OCI-LY7 (cell line): Measurements from ENCODE around the gene SLC2A4RG. TPM values are rescaled to one million over a fixed set of nuclear protein-coding genes. Genes with fewer than 3 reads are reported as not detected.

Experiments
- BruUV-seq: library from RNA; stranded (reverse); fragments of 400-500 nt; replicated peaks from 2 replicates; lab custom pipeline; 2021; lab: Mats Ljungman, UMichigan
- CTCF ChIA-PET: fragments of 300-600 bp; sonication (Branson Sonifier 250); formaldehyde crosslinking; loops from one replicate; lab custom pipeline; 2022; ENCODE audit warnings: antibody characterized with exemption; ENCODE audit not compliant: unreplicated experiment; lab: Charles Lee
- POLR2A ChIA-PET: fragments of 300-600 bp; sonication (Branson Sonifier 250); formaldehyde crosslinking; loops from one replicate; lab custom pipeline; 2022; ENCODE audit warnings: antibody characterized with exemption; lab: Charles Lee
- DNase-seq: peaks from one replicate; pipeline ENCODE4 v3.0.0-alpha.2; 2015; ENCODE audit warnings: low spot score
- H2AFZ ChIP-seq: fragments of 200-600 bp; sonication (generic), shearing (Covaris generic); 2 replicates; pipeline ENCODE4 v1.6.1; 2014; ENCODE audit warnings: mild to moderate bottlenecking, antibody characterized with exemption, low read length, moderate library complexity
- H3K27ac ChIP-seq: fragments of 200-600 bp; sonication (generic); 2 replicates; pipeline ENCODE4 v1.5.1; 2014; ENCODE audit warnings: mixed run types, low read depth, mild to moderate bottlenecking, moderate library complexity, low read length, inconsistent platforms; ENCODE audit not compliant: poor library complexity, severe bottlenecking
- H3K36me3 ChIP-seq: fragments of 200-600 bp; sonication (generic); 2 replicates; pipeline ENCODE4 v1.6.1; 2014; ENCODE audit warnings: mild to moderate bottlenecking, antibody characterized with exemption, low read length, moderate library complexity, mixed read lengths; ENCODE audit not compliant: insufficient read depth
- H3K4me1 ChIP-seq: fragments of 200-600 bp; sonication (generic); 2 replicates; pipeline ENCODE4 v1.5.1; 2014; ENCODE audit warnings: mild to moderate bottlenecking, low read length; ENCODE audit not compliant: insufficient read depth, poor library complexity, severe bottlenecking
- H3K4me2 ChIP-seq: fragments of 200-600 bp; sonication (generic); 2 replicates; pipeline ENCODE4 v1.6.1; 2014; ENCODE audit warnings: mild to moderate bottlenecking, low read length
- H3K4me3 ChIP-seq: fragments of 200-600 bp; sonication (generic); 2 replicates; pipeline ENCODE4 v1.5.1; 2014; ENCODE audit warnings: mild to moderate bottlenecking, low read depth, low read length; ENCODE audit not compliant: poor library complexity, severe bottlenecking
- H3K79me2 ChIP-seq: fragments of 200-600 bp; sonication (generic); 2 replicates; pipeline ENCODE4 v1.6.1; 2016; ENCODE audit warnings: low read depth, mild to moderate bottlenecking, low read length, moderate library complexity, mixed read lengths; ENCODE audit not compliant: insufficient read depth
- H3K9me2 ChIP-seq: fragments of 200-600 bp; sonication (generic); 2 replicates; pipeline ENCODE4 v1.6.1; 2016; ENCODE audit warnings: mild to moderate bottlenecking, low read length, mixed read lengths; ENCODE audit not compliant: insufficient read depth
- H3K9me3 ChIP-seq: fragments of 200-600 bp; sonication (generic); 2 replicates; pipeline ENCODE4 v1.6.1; 2014; ENCODE audit warnings: mild to moderate bottlenecking, mixed run types, low read length, mixed read lengths
- H4K20me1 ChIP-seq: fragments of 200-600 bp; sonication (generic); 2 replicates; pipeline ENCODE4 v1.6.1; 2014; ENCODE audit warnings: mild to moderate bottlenecking, antibody characterized with exemption, low read length, moderate library complexity, mixed read lengths; ENCODE audit not compliant: insufficient read depth
- EZH2phosphoT487 ChIP-seq: fragments of 200-600 bp; sonication (generic); IDR thresholded peaks from 2 replicates; pipeline ENCODE4 v1.6.1; 2018; ENCODE audit warnings: low read depth, borderline replicate concordance, mild to moderate bottlenecking, mixed run types, antibody characterized with exemption, low read length, moderate library complexity, mixed read lengths
- intact Hi-C: fragments of 100-400 bp; cut with micrococcal nuclease; formaldehyde crosslinking; loops from one replicate; pipeline ENCODE4 v1.10.0; 2022; ENCODE audit not compliant: unreplicated experiment
- total RNA-seq, 2 experiments: library from RNA; depleted of rRNA in 1 of 2; stranded (reverse); fragments of >200 nt in 1 of 2; shearing (Covaris generic) in 1 of 2; gene quantifications; 2 replicates each; pipeline ENCODE4 v1.2.3, GENCODE V29; 2014 to 2022
- TF ChIP-seq, protein P1 (sequence below): fragments of 200-600 bp; sonication (generic); conservative IDR thresholded peaks from 2 replicates; pipeline ENCODE4 v1.5.1; 2014; ENCODE audit warnings: mild to moderate bottlenecking, antibody characterized with exemption, low read length, moderate library complexity, mixed read lengths

Gene SLC2A4RG
- total RNA-seq, 2 experiments from 2014 or later, result 77.9 to 113 TPM

DNA sequence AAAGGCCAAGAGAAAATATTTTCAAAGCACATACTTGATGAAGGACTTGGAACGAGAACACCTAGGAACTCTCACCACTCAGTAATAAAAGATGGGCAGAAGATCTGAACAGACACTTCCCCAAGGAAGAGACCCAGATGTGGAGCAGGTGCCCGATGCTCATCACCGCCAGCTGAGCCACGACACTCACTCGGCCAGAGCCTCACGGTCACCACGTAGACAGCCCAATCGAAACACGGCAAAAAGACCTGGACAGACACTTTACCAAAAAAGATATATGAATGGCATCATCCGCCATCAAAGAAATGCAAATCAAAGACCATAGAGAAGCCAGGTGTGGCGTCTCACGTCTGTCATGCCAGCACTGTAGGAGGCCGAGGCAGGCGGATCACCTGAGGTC lies 41.6 kb downstream of the SLC2A4RG start:
- Histone ChIP-seq H3K9me3 (no peaks in the 10 kb centered on the region), H3K79me2 (no peaks in the 10 kb centered on the region), H3K9me2 (no peaks in the 10 kb centered on the region), H3K4me2 (no peak overlapping the region), H3K36me3 (no peaks in the 10 kb centered on the region), H3K4me1 (peaks cover 14% of the 10 kb centered on the region), H4K20me1 (no peaks in the 10 kb centered on the region), H3K27ac (no peak overlapping the region), H3K4me3 (no peak overlapping the region), H2AFZ (no peak overlapping the region)
- BruUV-seq, result no TSS peak
- no peak for DNase-seq
- TF ChIP-seq, protein P1, sequence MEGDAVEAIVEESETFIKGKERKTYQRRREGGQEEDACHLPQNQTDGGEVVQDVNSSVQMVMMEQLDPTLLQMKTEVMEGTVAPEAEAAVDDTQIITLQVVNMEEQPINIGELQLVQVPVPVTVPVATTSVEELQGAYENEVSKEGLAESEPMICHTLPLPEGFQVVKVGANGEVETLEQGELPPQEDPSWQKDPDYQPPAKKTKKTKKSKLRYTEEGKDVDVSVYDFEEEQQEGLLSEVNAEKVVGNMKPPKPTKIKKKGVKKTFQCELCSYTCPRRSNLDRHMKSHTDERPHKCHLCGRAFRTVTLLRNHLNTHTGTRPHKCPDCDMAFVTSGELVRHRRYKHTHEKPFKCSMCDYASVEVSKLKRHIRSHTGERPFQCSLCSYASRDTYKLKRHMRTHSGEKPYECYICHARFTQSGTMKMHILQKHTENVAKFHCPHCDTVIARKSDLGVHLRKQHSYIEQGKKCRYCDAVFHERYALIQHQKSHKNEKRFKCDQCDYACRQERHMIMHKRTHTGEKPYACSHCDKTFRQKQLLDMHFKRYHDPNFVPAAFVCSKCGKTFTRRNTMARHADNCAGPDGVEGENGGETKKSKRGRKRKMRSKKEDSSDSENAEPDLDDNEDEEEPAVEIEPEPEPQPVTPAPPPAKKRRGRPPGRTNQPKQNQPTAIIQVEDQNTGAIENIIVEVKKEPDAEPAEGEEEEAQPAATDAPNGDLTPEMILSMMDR, result no peak
- no peak for TF ChIP-seq EZH2phosphoT487
- intact Hi-C loops, result no loop called here
- CTCF ChIA-PET, result interaction anchor here (0.5 kb wide), 1 partner anchor 15 kb away, joined by 3 read pairs; no protein-coding TSS in a partner anchor
- POLR2A ChIA-PET, result interaction anchor here (0.6 kb wide), 1 partner anchor 83 kb away, joined by 4 read pairs; no protein-coding TSS in a partner anchor

- no TSS peak for BruUV-seq
- ChIA-PET CTCF (no interaction called here), POLR2A (interaction anchor here (0.6 kb wide), 1 partner anchor 82 kb away, joined by 4 read pairs; no protein-coding TSS in a partner anchor)
- H3K79me2 ChIP-seq, result no peaks in the 10 kb centered on the region
- no peak overlapping the region for H3K4me3 ChIP-seq
- H3K36me3 ChIP-seq, result no peaks in the 10 kb centered on the region
- no peak overlapping the region for H3K27ac ChIP-seq
- intact Hi-C loops, result no loop called here
- H3K4me1 ChIP-seq, result peaks cover 21% of the 10 kb centered on the region
- H3K9me2 ChIP-seq, result no peaks in the 10 kb centered on the region
- no peaks in the 10 kb centered on the region for H3K9me3 ChIP-seq
- DNase-seq, result peak; percentile 26
- no peak overlapping the region for H2AFZ ChIP-seq
- H4K20me1 ChIP-seq, result no peaks in the 10 kb centered on the region
- H3K4me2 ChIP-seq, result peak overlapping the region; percentile 12; the same call in 1 of the 2 replicates
- TF ChIP-seq, protein P1, result 0 out of 2 replicates have a peak, but pooled peaks have one; percentile 10
- no peak for TF ChIP-seq EZH2phosphoT487
These were observed 42.5 kb downstream of the SLC2A4RG start for GRCh38 chr20:63782051-63782471.

DNA sequence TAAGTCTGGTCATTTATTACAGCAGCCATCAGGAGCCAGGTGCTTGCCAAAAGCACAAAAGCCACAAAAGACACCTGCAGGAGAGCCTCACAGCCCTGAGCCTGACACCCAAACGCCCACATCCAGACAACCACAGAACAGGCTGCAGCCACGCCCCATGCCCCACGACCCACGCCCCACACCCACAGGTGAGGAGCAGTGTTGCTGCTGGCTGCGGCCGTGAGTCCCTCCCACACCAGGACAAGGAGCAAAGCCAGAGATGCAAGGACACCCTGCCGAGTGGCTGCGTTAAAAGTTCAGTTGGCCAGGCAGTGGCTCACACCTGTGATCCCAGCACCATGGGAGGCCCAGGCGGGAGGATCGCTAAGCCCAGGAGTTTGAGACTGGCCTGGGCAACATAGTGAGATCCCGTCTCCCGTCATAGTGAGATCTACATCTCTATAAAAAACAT lies 43.0 kb downstream of the SLC2A4RG start:
- CTCF ChIA-PET, result no interaction called here
- Histone ChIP-seq H3K4me3 (no peak overlapping the region), H3K27ac (no peak overlapping the region), H3K9me3 (no peaks in the 10 kb centered on the region), H2AFZ (no peak overlapping the region), H3K4me1 (peaks cover 26% of the 10 kb centered on the region), H4K20me1 (no peaks in the 10 kb centered on the region), H3K9me2 (no peaks in the 10 kb centered on the region), H3K79me2 (no peaks in the 10 kb centered on the region), H3K36me3 (no peaks in the 10 kb centered on the region), H3K4me2 (no peak overlapping the region; the same call in 1 of the 2 replicates)
- TF ChIP-seq EZH2phosphoT487, result no peak
- TF ChIP-seq, protein P1, result no peak
- no TSS peak for BruUV-seq
- POLR2A ChIA-PET, result no interaction called here
- DNase-seq, result peak; percentile 22
- intact Hi-C loops, result no loop called here
